Spleen (tissue), 11 donors: ENCODE data around the gene RASL11B. TPM values are rescaled to one million over a fixed set of nuclear protein-coding genes. Genes with fewer than 3 reads are reported as not detected.

ENCODE experiments used
- DNase-seq: peaks from one replicate; pipeline ENCODE4 v3.0.0-alpha.2; 2020
- H3K27ac ChIP-seq, 8 donors: fragments of 200-600 bp; sonication (generic) in 7 of 8; 1 replicate in 4 of 8; 2 replicates in 4 of 8; pipeline versions ENCODE4 v1.5.0 to v1.8.0; 2016 to 2021; ENCODE audit warnings: inconsistent platforms in 4 of 8, mild to moderate bottlenecking in 4 of 8, moderate library complexity in 1 of 8
- H3K27me3 ChIP-seq, 7 donors: fragments of 200-600 bp; sonication (generic) in 6 of 7; replicated peaks in 1 of 7; 1 replicate in 4 of 7; 2 replicates in 3 of 7; pipeline versions ENCODE4 v1.5.0 to v1.8.0; 2016 to 2021; ENCODE audit warnings: inconsistent platforms in 3 of 7, mild to moderate bottlenecking in 1 of 7
- H3K36me3 ChIP-seq, 6 donors: fragments of 200-600 bp; sonication (generic) in 5 of 6; 1 replicate in 4 of 6; 2 replicates in 2 of 6; pipeline versions ENCODE4 v1.5.0 to v1.8.0; 2016 to 2021; ENCODE audit warnings: inconsistent platforms in 2 of 6
- H3K4me1 ChIP-seq, 6 donors: fragments of 200-600 bp; sonication (generic) in 5 of 6; 1 replicate in 3 of 6; 2 replicates in 3 of 6; pipeline versions ENCODE4 v1.5.0 to v1.8.0; 2016 to 2021; ENCODE audit warnings: inconsistent platforms in 3 of 6
- H3K4me3 ChIP-seq, 8 donors: fragments of 200-600 bp; sonication (generic) in 7 of 8; 1 replicate in 4 of 8; 2 replicates in 4 of 8; pipeline versions ENCODE4 v1.5.0 to v1.8.0; 2016 to 2021; ENCODE audit warnings: inconsistent platforms in 4 of 8, mild to moderate bottlenecking in 4 of 8, moderate library complexity in 2 of 8
- H3K9me3 ChIP-seq, 8 donors: fragments of 200-600 bp; sonication (generic) in 7 of 8; 1 replicate in 4 of 8; 2 replicates in 4 of 8; pipeline versions ENCODE4 v1.5.0 to v1.8.0; 2016 to 2021; ENCODE audit warnings: inconsistent platforms in 4 of 8
- POLR2A ChIP-seq, 3 donors: fragments of 450-650 bp; IDR thresholded peaks; one replicate each; pipeline ENCODE4 v1.5.1; 2017; ENCODE audit warnings: antibody characterized with exemption in 3 of 3, mild to moderate bottlenecking in 1 of 3
- POLR2AphosphoS5 ChIP-seq, 3 donors: sonication (generic); formaldehyde crosslinking; IDR thresholded peaks; one replicate each; pipeline ENCODE4 v1.5.1; 2017; ENCODE audit warnings: antibody characterized with exemption in 3 of 3
- WGBS, 5 donors: extraction: QIAGEN DNeasy Blood & Tissue Kit in 3 of 5; methylation state at CpG; one replicate each; pipeline versions ENCODE4 v1.1.5 to v1.1.7; 2013 to 2018; 5-methylcytosine and 5-hydroxymethylcytosine counted together
- intact Hi-C: fragments of 100-400 bp; cut with DNase I; formaldehyde crosslinking; loops from one replicate; pipeline ENCODE4 v1.15.0; 2023; ENCODE audit warnings: low total_unique reads
- polyA plus RNA-seq, 3 donors: library from polyadenylated mRNA; stranded (reverse); fragments of 200-250 nt; gene quantifications; one replicate each; pipeline ENCODE4 v1.2.1, GENCODE V29; 2013
- total RNA-seq, 7 donors: library from RNA; depleted of rRNA in 3 of 7; stranded (reverse); fragments of >200 nt in 3 of 7; fragmentation: NEBNext Ultra II Directional in 4 of 7; extraction: Animal tissue kit (Norgen Biotek cat#: 25700) in 4 of 7; gene quantifications; one replicate each; pipeline versions ENCODE4 v1.1.0 to v1.2.1, GENCODE V29; 2016 to 2021
- TF ChIP-seq, protein P1 (sequence below), 11 experiments: fragments of 200-600 bp in 7 of 11; fragments of 450-650 bp in 4 of 11; sonication (generic) in 4 of 11; IDR thresholded peaks in 8 of 11; conservative IDR thresholded peaks in 3 of 11; 1 replicate in 7 of 11; 2 replicates in 4 of 11; pipeline versions ENCODE4 v1.4.0 to v1.8.0; 2016 to 2021; ENCODE audit warnings: antibody characterized with exemption in 11 of 11, inconsistent platforms in 4 of 11, mild to moderate bottlenecking in 1 of 11
- donor health status: healthy with polysubstance abuse.
- donor health status: DM: no; HTN: no; CAD: no; lungs with moderate emphysema.
- donor health status: DM: no; HTN: no; CAD: no.
- donor health status: Bipolar disorder and iron deficiency.
- donor health status: healthy.
- donor health status: DM: no; HTN: no; CAD: no.
- donor health status: DM: yes; HTN: yes; CAD: no.

Gene RASL11B
- total and polyA plus RNA-seq, 10 donors = 4.4 to 55.6 (median 18.9) TPM

DNA sequence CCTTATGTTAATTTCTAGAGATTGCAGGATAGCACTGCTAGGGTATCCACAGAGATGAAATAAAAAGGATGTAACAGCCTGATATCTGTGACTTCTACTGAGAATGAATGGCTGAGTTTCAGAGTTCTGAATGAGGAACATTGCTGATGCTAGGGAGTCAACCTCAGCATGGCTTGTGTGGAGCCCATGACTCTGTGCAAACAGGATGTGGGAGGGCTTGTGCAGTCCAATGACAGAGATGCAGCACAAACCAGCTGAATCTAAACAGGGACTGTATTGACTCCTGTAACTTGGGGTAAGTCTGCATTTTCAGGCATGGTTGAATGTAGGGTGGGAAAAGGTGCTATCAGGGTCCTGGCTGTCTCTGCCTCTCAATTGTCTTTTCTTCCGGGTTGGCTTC, 5.3 kb upstream of the RASL11B start:
- 87 to 100% (median 93%) methylated on average over 1 of the region's 1 CpG for WGBS, 5 donors
- Histone ChIP-seq H3K27me3 (peaks cover 0 to 29% (median 9%) of the 10 kb centered on the region in 7 donors), H3K36me3 (no peaks in the 10 kb centered on the region), H3K4me3 (no peak overlapping the region), H3K9me3 (peaks cover 0 to 15% (median 6%) of the 10 kb centered on the region in 8 donors), H3K27ac (no peak overlapping the region), H3K4me1 (peaks cover 0 to 22% (median 7%) of the 10 kb centered on the region in 6 donors)
- no peak for DNase-seq
- TF ChIP-seq POLR2A (IDR thresholded peaks at IDR 0.05) (no peak), POLR2AphosphoS5 (IDR thresholded peaks at IDR 0.05) (no peak)
- TF ChIP-seq, protein P1, sequence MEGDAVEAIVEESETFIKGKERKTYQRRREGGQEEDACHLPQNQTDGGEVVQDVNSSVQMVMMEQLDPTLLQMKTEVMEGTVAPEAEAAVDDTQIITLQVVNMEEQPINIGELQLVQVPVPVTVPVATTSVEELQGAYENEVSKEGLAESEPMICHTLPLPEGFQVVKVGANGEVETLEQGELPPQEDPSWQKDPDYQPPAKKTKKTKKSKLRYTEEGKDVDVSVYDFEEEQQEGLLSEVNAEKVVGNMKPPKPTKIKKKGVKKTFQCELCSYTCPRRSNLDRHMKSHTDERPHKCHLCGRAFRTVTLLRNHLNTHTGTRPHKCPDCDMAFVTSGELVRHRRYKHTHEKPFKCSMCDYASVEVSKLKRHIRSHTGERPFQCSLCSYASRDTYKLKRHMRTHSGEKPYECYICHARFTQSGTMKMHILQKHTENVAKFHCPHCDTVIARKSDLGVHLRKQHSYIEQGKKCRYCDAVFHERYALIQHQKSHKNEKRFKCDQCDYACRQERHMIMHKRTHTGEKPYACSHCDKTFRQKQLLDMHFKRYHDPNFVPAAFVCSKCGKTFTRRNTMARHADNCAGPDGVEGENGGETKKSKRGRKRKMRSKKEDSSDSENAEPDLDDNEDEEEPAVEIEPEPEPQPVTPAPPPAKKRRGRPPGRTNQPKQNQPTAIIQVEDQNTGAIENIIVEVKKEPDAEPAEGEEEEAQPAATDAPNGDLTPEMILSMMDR (IDR thresholded peaks at IDR 0.05 in 8 of 11, conservative IDR thresholded peaks at IDR 0.05 in 3 of 11) = no peak
- intact Hi-C loops = no loop called here

DNA sequence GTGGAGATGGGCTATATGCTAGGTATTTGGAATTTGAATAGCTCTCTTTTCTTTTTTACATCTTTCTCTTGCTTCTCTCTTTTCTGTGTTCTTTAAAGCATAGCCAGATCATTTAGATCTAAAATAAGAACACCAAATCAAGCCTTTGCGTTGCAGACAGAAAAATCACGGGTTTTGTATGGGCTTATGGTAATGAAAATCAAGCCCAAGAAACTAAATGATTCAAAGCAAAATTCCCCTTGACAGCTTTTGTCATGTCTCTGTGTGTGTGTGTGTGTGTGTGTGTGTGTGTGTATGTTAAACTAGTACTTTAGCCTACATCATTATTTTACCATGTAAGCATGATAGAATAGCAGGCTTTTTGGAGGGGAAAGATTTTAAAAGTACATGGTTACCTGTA, 1.8 kb upstream of the RASL11B start:
- Histone ChIP-seq H3K9me3 (peaks cover 0 to 15% (median 6%) of the 10 kb centered on the region in 8 donors), H3K27ac (no peak overlapping the region), H3K4me3 (no peak overlapping the region), H3K36me3 (peaks cover 0 to 6% (median 0%) of the 10 kb centered on the region in 6 donors), H3K4me1 (peaks cover 5 to 22% (median 16%) of the 10 kb centered on the region in 6 donors), H3K27me3 (peaks cover 0 to 50% (median 19%) of the 10 kb centered on the region in 7 donors)
- 66 to 83% (median 70%) methylated on average over 2 of the region's 2 CpGs for WGBS, 5 donors
- intact Hi-C loops = no loop called here
- no peak for DNase-seq
- no peak for TF ChIP-seq POLR2AphosphoS5 (IDR thresholded peaks at IDR 0.05)
- TF ChIP-seq POLR2A (IDR thresholded peaks at IDR 0.05) = no peak
- TF ChIP-seq, protein P1 (IDR thresholded peaks at IDR 0.05 in 8 of 11, conservative IDR thresholded peaks at IDR 0.05 in 3 of 11) = no peak

DNA sequence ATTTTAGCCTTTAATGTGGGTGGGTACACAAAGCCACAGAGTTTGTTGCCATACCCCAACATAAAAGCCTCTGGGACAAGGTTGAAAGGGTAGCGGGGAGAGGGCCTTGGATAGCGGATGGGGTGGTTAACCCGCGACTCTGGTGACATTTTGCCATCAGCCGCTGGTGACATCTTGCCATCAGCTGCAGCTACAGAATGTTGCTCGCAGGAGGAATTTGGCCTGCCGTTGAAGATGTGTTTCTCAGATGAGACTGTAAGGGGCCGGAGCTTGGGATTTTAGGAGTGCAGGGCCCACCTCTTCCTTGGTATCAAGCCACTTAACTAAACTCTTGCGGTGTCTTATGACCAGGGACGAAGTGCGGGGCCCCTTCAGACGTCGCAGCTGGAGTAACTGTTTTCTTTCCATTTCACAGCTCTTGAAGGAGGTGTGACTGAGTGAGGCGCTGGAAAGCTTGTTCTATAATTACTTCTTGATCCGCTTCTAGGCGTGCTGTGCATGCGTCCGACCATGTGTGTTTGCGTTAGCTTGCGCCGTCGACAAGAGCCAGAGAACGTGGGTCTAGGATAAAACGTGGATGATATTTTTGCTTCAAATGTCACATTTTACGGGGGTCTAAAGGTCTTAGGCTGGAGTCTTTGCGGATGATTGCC, 820 bp upstream of the RASL11B start:
- Histone ChIP-seq H3K9me3 (peaks cover 0 to 15% (median 6%) of the 10 kb centered on the region in 8 donors), H3K4me3 (peak overlapping the region; percentile 54 to 86 (median 60)), H3K27ac (peak overlapping the region in 6 of 8 donors; percentile 52 to 85 (median 81)), H3K27me3 (peaks cover 0 to 50% (median 19%) of the 10 kb centered on the region in 7 donors), H3K36me3 (peaks cover 0 to 13% (median 0%) of the 10 kb centered on the region in 6 donors), H3K4me1 (peaks cover 5 to 22% (median 16%) of the 10 kb centered on the region in 6 donors)
- intact Hi-C loops = no loop called here
- WGBS, 5 donors = 45 to 55% (median 51%) methylated on average over 26 of the region's 26 CpGs
- TF ChIP-seq, protein P1 (IDR thresholded peaks at IDR 0.05 in 8 of 11, conservative IDR thresholded peaks at IDR 0.05 in 3 of 11) = no peak
- no peak for TF ChIP-seq POLR2AphosphoS5 (IDR thresholded peaks at IDR 0.05)
- no peak for TF ChIP-seq POLR2A (IDR thresholded peaks at IDR 0.05)
- no peak for DNase-seq

DNA sequence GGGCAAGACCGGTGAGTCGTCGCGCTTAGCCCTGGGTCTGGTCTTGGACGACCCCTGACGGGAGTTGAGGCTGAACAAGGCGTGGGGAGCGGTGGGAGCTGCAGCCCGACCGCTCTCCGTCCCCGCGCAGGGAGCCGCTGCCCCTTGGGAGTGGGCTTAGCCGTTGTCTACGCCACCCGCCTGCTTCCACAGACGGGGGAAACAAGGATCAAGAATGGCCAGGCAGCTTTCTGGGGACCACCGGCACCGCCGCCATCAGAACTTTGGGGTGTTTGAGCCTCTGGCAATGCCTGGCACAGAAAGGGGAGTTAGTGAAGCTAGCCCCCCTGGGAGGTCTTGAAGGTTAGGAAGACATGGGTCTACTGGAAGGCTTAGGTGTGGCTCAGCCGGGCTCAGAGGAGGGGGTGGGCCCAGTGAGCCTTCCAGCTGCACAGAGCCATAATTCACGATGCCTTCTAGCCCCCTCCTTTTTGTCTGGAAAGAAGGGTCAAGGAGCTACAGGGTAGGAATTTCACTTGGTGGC, 583 bp downstream of the RASL11B start:
- intact Hi-C loops = no loop called here
- peak overlapping the region; percentile 52 to 85 (median 78) for H3K27ac ChIP-seq
- no peak for DNase-seq
- 16 to 40% (median 20%) methylated on average over 7 to 23 of the region's 23 CpGs for WGBS, 5 donors
- peaks cover 0 to 10% (median 6%) of the 10 kb centered on the region in 8 donors for H3K9me3 ChIP-seq
- peaks cover 5 to 22% (median 16%) of the 10 kb centered on the region in 6 donors for H3K4me1 ChIP-seq
- peaks cover 0 to 13% (median 0%) of the 10 kb centered on the region in 6 donors for H3K36me3 ChIP-seq
- H3K27me3 ChIP-seq = peaks cover 0 to 45% (median 19%) of the 10 kb centered on the region in 7 donors
- H3K4me3 ChIP-seq = peak overlapping the region; percentile 54 to 86 (median 60)
- TF ChIP-seq POLR2AphosphoS5 (IDR thresholded peaks at IDR 0.05) (no peak), POLR2A (IDR thresholded peaks at IDR 0.05) (peak in 1 of 3 donors; percentile 11)
- TF ChIP-seq, protein P1 (IDR thresholded peaks at IDR 0.05 in 8 of 11, conservative IDR thresholded peaks at IDR 0.05 in 3 of 11) = no peak
